ENCODE measurements around the gene MCOLN1. TPM values are rescaled to one million over a fixed set of nuclear protein-coding genes. Genes with fewer than 3 reads are reported as not detected.

Gene MCOLN1
- polyA plus RNA-seq, 4 donors, result 17.6 to 21.1 (median 18.8) TPM

DNA sequence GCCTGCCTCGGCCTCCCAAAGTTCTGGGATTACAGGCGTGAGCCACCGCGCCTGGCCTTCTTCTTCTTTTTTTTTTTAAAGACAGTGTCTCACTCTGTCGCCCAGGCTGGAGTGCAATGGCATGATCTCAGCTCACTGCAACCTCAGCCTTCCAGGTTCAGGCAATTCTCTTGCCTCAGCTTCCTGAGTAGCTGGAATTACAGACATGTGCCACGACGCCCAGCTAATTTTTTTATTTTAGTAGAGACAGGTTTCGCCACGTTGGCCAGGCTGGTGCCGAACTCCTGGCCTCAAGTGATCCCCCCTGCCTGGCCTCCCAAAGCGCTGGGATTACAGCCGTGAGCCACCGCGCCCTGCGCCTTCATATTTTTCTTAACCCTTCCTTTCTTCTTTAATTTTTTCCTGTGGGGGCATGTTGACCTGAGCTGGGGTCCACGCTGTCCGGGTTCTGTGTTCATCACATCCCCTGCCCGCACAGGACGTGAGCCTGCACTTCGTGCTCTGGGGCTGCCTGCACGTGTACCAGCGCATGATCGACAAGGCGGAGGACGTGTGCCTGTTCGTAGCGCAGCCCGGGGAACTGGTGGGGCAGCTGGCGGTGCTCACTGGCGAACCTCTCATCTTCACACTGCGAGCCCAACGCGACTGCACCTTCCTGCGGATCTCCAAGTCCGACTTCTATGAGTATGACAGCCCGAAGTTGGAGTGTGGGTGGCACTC, 27.2 kb downstream of the MCOLN1 start:
- Histone ChIP-seq H3K36me3 (ENCODE audit: control insufficient read depth in 3 of 3, insufficient read depth in 2 of 3, low read depth in 1 of 3, low read length in 3 of 3) (peaks cover 0 to 31% (median 6%) of the 10 kb centered on the region in 3 donors), H3K9me3 (ENCODE audit: control insufficient read depth in 2 of 2, insufficient read depth in 1 of 2, low read depth in 1 of 2, low read length in 1 of 2) (no peaks in the 10 kb centered on the region), H3K4me3 (ENCODE audit: low read depth in 1 of 3, low read length in 3 of 3) (no peak overlapping the region), H3K27me3 (ENCODE audit: control insufficient read depth in 3 of 3, insufficient read depth in 3 of 3, low read length in 3 of 3) (no peaks in the 10 kb centered on the region), H3K27ac (ENCODE audit: low read depth in 1 of 3, low read length in 2 of 3) (no peak overlapping the region), H3K4me1 (ENCODE audit: control insufficient read depth in 3 of 3, insufficient read depth in 2 of 3, low read depth in 1 of 3, low read length in 2 of 3) (no peaks in the 10 kb centered on the region)
- WGBS, 3 donors, result 94 to 95% (median 94%) methylated on average over 32 to 36 of the region's 36 CpGs
- no peak for DNase-seq
- FAIRE-seq, result no peak

DNA sequence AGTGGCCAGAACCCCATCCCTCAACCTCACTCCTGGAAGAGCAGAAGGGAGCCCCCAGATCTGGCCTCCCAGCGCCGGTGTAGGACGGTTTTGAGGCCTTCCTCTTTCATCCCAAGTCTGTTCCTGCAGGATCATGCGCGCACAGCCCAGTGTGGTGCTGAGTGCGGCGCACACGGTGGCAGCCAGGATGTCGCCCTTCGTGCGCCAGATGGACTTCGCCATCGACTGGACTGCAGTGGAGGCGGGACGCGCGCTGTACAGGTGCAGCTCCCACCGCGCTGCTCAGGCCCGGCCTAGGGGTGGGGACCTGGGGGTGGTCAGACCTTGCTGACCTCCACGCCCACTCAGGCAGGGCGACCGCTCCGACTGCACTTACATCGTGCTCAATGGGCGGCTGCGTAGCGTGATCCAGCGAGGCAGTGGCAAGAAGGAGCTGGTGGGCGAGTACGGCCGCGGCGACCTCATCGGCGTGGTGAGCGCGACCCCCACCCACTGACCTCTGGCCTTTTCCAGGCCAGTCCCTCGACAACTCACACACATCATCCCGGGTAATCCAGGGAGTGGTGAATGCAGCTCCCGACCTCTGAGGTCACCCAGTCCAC, 27.8 kb downstream of the MCOLN1 start:
- FAIRE-seq (no peak), DNase-seq (no peak)
- Histone ChIP-seq H3K36me3 (ENCODE audit: control insufficient read depth in 3 of 3, insufficient read depth in 2 of 3, low read depth in 1 of 3, low read length in 3 of 3) (peaks cover 0 to 33% (median 11%) of the 10 kb centered on the region in 3 donors), H3K4me3 (ENCODE audit: low read depth in 1 of 3, low read length in 3 of 3) (no peak overlapping the region), H3K9me3 (ENCODE audit: control insufficient read depth in 2 of 2, insufficient read depth in 1 of 2, low read depth in 1 of 2, low read length in 1 of 2) (no peaks in the 10 kb centered on the region), H3K4me1 (ENCODE audit: control insufficient read depth in 3 of 3, insufficient read depth in 2 of 3, low read depth in 1 of 3, low read length in 2 of 3) (no peaks in the 10 kb centered on the region), H3K27ac (ENCODE audit: low read depth in 1 of 3, low read length in 2 of 3) (no peak overlapping the region), H3K27me3 (ENCODE audit: control insufficient read depth in 3 of 3, insufficient read depth in 3 of 3, low read length in 3 of 3) (no peaks in the 10 kb centered on the region)
- WGBS, 3 donors, result 93 to 94% (median 93%) methylated on average over 38 to 41 of the region's 41 CpGs

DNA sequence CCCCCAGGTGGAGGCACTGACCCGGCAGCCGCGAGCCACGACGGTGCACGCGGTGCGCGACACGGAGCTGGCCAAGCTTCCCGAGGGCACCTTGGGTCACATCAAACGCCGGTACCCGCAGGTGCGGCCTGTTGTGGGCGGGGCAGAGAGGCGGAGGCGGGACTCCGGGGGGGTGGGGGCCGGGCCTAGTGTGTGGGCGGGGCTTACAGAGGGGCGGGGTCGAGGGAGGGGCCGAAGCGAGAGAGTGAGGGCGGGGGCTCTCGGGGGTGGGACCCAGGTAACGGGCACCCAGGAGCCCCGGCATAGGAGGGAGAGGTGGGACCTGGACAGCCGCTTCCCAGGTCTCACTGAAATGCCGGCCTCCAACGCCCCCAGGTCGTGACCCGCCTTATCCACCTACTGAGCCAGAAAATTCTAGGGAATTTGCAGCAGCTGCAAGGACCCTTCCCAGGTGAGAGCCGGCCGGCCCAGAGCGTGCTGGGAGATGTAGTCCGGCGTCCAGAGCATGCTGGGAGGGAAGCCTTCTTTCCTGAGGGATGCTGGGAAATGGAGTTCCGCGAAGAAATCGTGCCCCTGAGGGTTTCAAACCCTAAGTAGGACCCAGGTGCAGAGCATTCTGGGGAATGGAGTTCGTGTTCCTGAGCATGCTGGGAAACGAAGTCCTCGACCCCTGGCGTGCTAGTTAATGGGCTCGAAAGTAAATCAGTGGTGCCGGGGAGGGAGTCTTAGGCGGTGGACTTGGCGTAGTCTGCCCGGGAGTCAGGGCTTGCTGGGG, 28.8 kb downstream of the MCOLN1 start:
- peak; percentile 87 to 96 for DNase-seq
- no peaks in the 10 kb centered on the region for H3K4me1 ChIP-seq (ENCODE audit: control insufficient read depth in 3 of 3, insufficient read depth in 2 of 3, low read depth in 1 of 3, low read length in 2 of 3)
- FAIRE-seq, result no peak
- H3K4me3 ChIP-seq (ENCODE audit: low read depth in 1 of 3, low read length in 3 of 3), result peak overlapping the region; percentile 4 to 43 (median 21)
- H3K27me3 ChIP-seq (ENCODE audit: control insufficient read depth in 3 of 3, insufficient read depth in 3 of 3, low read length in 3 of 3), result no peaks in the 10 kb centered on the region
- no peak overlapping the region for H3K27ac ChIP-seq (ENCODE audit: low read depth in 1 of 3, low read length in 2 of 3)
- peaks cover 0 to 39% (median 11%) of the 10 kb centered on the region in 3 donors for H3K36me3 ChIP-seq (ENCODE audit: control insufficient read depth in 3 of 3, insufficient read depth in 2 of 3, low read depth in 1 of 3, low read length in 3 of 3)
- WGBS, 3 donors, result 16 to 31% (median 31%) methylated on average over 46 to 51 of the region's 51 CpGs
- H3K9me3 ChIP-seq (ENCODE audit: control insufficient read depth in 2 of 2, insufficient read depth in 1 of 2, low read depth in 1 of 2, low read length in 1 of 2), result no peaks in the 10 kb centered on the region

- no peak overlapping the region for H3K4me3 ChIP-seq (ENCODE audit: low read depth in 1 of 3, low read length in 3 of 3)
- no peaks in the 10 kb centered on the region for H3K4me1 ChIP-seq (ENCODE audit: control insufficient read depth in 3 of 3, insufficient read depth in 2 of 3, low read depth in 1 of 3, low read length in 2 of 3)
- FAIRE-seq (no peak), DNase-seq (no peak)
- WGBS, 3 donors, result 72 to 93% (median 72%) methylated on average over 2 of the region's 2 CpGs
- H3K36me3 ChIP-seq (ENCODE audit: control insufficient read depth in 3 of 3, insufficient read depth in 2 of 3, low read depth in 1 of 3, low read length in 3 of 3), result peaks cover 0 to 53% (median 23%) of the 10 kb centered on the region in 3 donors
- no peaks in the 10 kb centered on the region for H3K27me3 ChIP-seq (ENCODE audit: control insufficient read depth in 3 of 3, insufficient read depth in 3 of 3, low read length in 3 of 3)
- no peak overlapping the region for H3K27ac ChIP-seq (ENCODE audit: low read depth in 1 of 3, low read length in 2 of 3)
- no peaks in the 10 kb centered on the region for H3K9me3 ChIP-seq (ENCODE audit: control insufficient read depth in 2 of 2, insufficient read depth in 1 of 2, low read depth in 1 of 2, low read length in 1 of 2)
Measured at GRCh38 chr19:7552781-7553180, 30.4 kb downstream of the MCOLN1 start.

GRCh38 chr19:7554565-7554964, 32.1 kb downstream of the MCOLN1 start:
- no peaks in the 10 kb centered on the region for H3K4me1 ChIP-seq (ENCODE audit: control insufficient read depth in 3 of 3, insufficient read depth in 2 of 3, low read depth in 1 of 3, low read length in 2 of 3)
- no peak for DNase-seq
- no peak for FAIRE-seq
- H3K27ac ChIP-seq (ENCODE audit: low read depth in 1 of 3, low read length in 2 of 3), result no peak overlapping the region
- 90 to 91% (median 90%) methylated on average over 24 to 28 of the region's 28 CpGs for WGBS, 3 donors
- H3K27me3 ChIP-seq (ENCODE audit: control insufficient read depth in 3 of 3, insufficient read depth in 3 of 3, low read length in 3 of 3), result no peaks in the 10 kb centered on the region
- no peak overlapping the region for H3K4me3 ChIP-seq (ENCODE audit: low read depth in 1 of 3, low read length in 3 of 3)
- peaks cover 10 to 70% (median 25%) of the 10 kb centered on the region in 3 donors for H3K36me3 ChIP-seq (ENCODE audit: control insufficient read depth in 3 of 3, insufficient read depth in 2 of 3, low read depth in 1 of 3, low read length in 3 of 3)
- no peaks in the 10 kb centered on the region for H3K9me3 ChIP-seq (ENCODE audit: control insufficient read depth in 2 of 2, insufficient read depth in 1 of 2, low read depth in 1 of 2, low read length in 1 of 2)

DNA sequence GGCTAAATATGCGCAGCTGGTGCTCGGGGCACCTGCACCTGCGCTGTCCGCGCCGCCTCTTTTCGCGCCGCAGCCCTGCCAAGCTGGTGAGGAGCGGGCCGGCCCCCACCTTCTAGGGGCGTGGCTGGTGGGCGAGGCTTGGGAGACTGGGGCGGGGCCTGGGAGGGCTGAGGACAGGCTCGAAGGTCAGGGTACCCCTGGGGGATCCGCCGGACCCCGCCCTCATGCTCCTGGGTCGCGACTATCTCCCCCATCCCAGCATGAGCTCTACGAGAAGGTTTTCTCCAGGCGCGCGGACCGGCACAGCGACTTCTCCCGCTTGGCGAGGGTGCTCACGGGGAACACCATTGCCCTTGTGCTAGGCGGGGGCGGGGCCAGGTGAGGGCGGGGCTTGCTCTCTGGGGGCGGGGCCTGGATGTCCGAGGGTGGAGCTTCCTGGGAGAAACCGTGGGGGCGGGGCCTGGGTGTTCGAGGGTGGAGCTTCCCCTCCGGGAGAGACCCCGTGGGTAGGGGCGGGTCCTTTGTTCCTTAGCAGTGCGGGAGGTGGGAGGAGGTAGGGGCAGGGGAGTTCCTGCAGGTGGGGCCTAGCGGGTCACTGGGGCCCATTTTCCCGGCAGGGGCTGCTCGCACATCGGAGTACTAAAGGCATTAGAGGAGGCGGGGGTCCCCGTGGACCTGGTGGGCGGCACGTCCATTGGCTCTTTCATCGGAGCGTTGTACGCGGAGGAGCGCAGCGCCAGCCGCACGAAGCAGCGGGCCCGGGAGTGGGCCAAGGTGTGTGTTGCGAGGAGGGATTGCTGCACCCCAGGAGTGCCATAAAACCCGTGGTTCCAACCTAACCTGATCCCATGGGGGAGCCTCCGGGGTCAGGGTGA, 32.8 kb downstream of the MCOLN1 start:
- 80 to 87% (median 86%) methylated on average over 37 to 62 of the region's 62 CpGs for WGBS, 3 donors
- H3K27me3 ChIP-seq (ENCODE audit: control insufficient read depth in 3 of 3, insufficient read depth in 3 of 3, low read length in 3 of 3), result no peaks in the 10 kb centered on the region
- H3K4me1 ChIP-seq (ENCODE audit: control insufficient read depth in 3 of 3, insufficient read depth in 2 of 3, low read depth in 1 of 3, low read length in 2 of 3), result no peaks in the 10 kb centered on the region
- DNase-seq (peak; percentile 28 to 46), FAIRE-seq (no peak)
- no peak overlapping the region for H3K4me3 ChIP-seq (ENCODE audit: low read depth in 1 of 3, low read length in 3 of 3)
- H3K36me3 ChIP-seq (ENCODE audit: control insufficient read depth in 3 of 3, insufficient read depth in 2 of 3, low read depth in 1 of 3, low read length in 3 of 3), result peaks cover 10 to 67% (median 25%) of the 10 kb centered on the region in 3 donors
- H3K9me3 ChIP-seq (ENCODE audit: control insufficient read depth in 2 of 2, insufficient read depth in 1 of 2, low read depth in 1 of 2, low read length in 1 of 2), result peaks cover 0 to 2% of the 10 kb centered on the region in 2 donors
- H3K27ac ChIP-seq (ENCODE audit: low read depth in 1 of 3, low read length in 2 of 3), result no peak overlapping the region

- 97 to 98% (median 97%) methylated on average over 50 to 54 of the region's 54 CpGs for WGBS, 3 donors
- Histone ChIP-seq H3K4me3 (ENCODE audit: low read depth in 1 of 3, low read length in 3 of 3) (no peak overlapping the region), H3K4me1 (ENCODE audit: control insufficient read depth in 3 of 3, insufficient read depth in 2 of 3, low read depth in 1 of 3, low read length in 2 of 3) (no peaks in the 10 kb centered on the region), H3K36me3 (ENCODE audit: control insufficient read depth in 3 of 3, insufficient read depth in 2 of 3, low read depth in 1 of 3, low read length in 3 of 3) (peaks cover 10 to 76% (median 32%) of the 10 kb centered on the region in 3 donors), H3K9me3 (ENCODE audit: control insufficient read depth in 2 of 2, insufficient read depth in 1 of 2, low read depth in 1 of 2, low read length in 1 of 2) (peaks cover 0 to 3% of the 10 kb centered on the region in 2 donors), H3K27ac (ENCODE audit: low read depth in 1 of 3, low read length in 2 of 3) (no peak overlapping the region), H3K27me3 (ENCODE audit: control insufficient read depth in 3 of 3, insufficient read depth in 3 of 3, low read length in 3 of 3) (no peaks in the 10 kb centered on the region)
- no peak for DNase-seq
- no peak for FAIRE-seq
Measured at GRCh38 chr19:7556696-7557315, 34.4 kb downstream of the MCOLN1 start.
